Activated T-helper 1 cell treated with anti-CD3 and anti-CD28 coated beads, Interleukin-12 subunit alpha, Interleukin-12 subunit beta, Interleukin-2, Interleukin-4 antibody, amounts not matched to agents 30 ng/mL and 10 ng/mL and 1 ng/mL, durations not matched to agents 14 hours and 24 hours and 36 hours (primary cell): ENCODE measurements around the gene SENP7. TPM values are rescaled to one million over a fixed set of nuclear protein-coding genes. Genes with fewer than 3 reads are reported as not detected.
"Not testable (repeated sequence)": the region's sequence is repeated elsewhere in the genome, so short reads cannot be mapped to it uniquely, and the experiment has no call there.

Experiments
- DNase-seq: peaks from one replicate; pipeline ENCODE4 v3.0.0; 2021; ENCODE audit warnings: low spot score
- H3K27ac Mint-ChIP-seq: one replicate; pipeline ENCODE4 v1.8.0; 2021; ENCODE audit warnings: mild to moderate bottlenecking, mixed read lengths
- H3K27me3 Mint-ChIP-seq: one replicate; pipeline ENCODE4 v1.8.0; 2022; ENCODE audit warnings: mild to moderate bottlenecking, moderate library complexity, mixed read lengths; ENCODE audit not compliant: insufficient read depth
- H3K36me3 Mint-ChIP-seq: one replicate; pipeline ENCODE4 v1.8.0; 2021; ENCODE audit warnings: low read depth, mixed read lengths
- H3K4me1 Mint-ChIP-seq: one replicate; pipeline ENCODE4 v1.8.0; 2021; ENCODE audit warnings: low read depth, mixed read lengths
- H3K4me3 Mint-ChIP-seq: one replicate; pipeline ENCODE4 v1.8.0; 2021; ENCODE audit warnings: mild to moderate bottlenecking, moderate library complexity, mixed read lengths
- H3K9me3 Mint-ChIP-seq: one replicate; pipeline ENCODE4 v1.8.0; 2021; ENCODE audit warnings: mixed read lengths
- intact Hi-C: fragments of 100-400 bp; cut with micrococcal nuclease; formaldehyde crosslinking; loops from one replicate; pipeline ENCODE4 v1.15.1; 2024
- total RNA-seq: library from RNA; stranded (reverse); gene quantifications from 2 replicates; pipeline ENCODE4 v1.2.3, GENCODE V29; 2022

SENP7 gene
- total RNA-seq, 1 donor from 2014 or later: 9.1 TPM

- Mint-ChIP-seq H3K27ac (no peak overlapping the region), H3K27me3 (no peaks in the 10 kb centered on the region), H3K36me3 (peaks cover 18% of the 10 kb centered on the region), H3K4me1 (no peaks in the 10 kb centered on the region), H3K9me3 (no peaks in the 10 kb centered on the region), H3K4me3 (no peak overlapping the region)
- no peak for DNase-seq
- intact Hi-C loops: no loop called here
These were observed 183.9 kb downstream of the SENP7 start for GRCh38 chr3:101329016-101329673.

GRCh38 chr3:101325393-101326134, 187.4 kb downstream of the SENP7 start:
- Mint-ChIP-seq H3K27me3 (no peaks in the 10 kb centered on the region), H3K9me3 (no peaks in the 10 kb centered on the region), H3K4me1 (no peaks in the 10 kb centered on the region), H3K36me3 (peaks cover 25% of the 10 kb centered on the region), H3K4me3 (no peak overlapping the region), H3K27ac (no peak overlapping the region)
- intact Hi-C loops: no loop called here
- DNase-seq: no peak

DNA sequence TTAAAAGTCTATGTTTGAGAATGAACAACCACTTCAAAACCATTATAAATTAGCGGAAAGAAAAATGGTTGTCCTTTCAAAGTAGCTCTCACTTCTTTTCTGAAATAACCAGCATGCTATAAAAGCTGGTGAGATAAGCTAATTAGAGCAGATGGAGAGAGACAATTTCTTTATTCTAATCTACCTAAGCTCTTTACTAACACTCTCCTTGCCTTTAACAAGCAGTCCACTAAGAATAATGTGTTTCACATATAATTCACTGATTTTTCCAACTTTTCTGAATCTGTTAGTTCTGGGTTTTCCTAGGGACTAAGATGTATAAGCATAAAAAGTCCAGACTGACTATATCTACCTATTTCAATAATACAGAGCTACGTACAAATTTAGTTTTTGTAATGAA, 192.5 kb downstream of the SENP7 start, which contains the start of gene IMPG2:
IMPG2 (minus strand) TSS at position 101 of the 400 bp plus-strand sequence. CDS start 203 bp downstream, outside the sequence.
- no peak within 1 kb of the TSS for H3K27ac Mint-ChIP-seq
- H3K27me3 Mint-ChIP-seq: no peaks in the 10 kb centered on the region
- H3K4me3 Mint-ChIP-seq: no peak within 1 kb of the TSS
- DNase-seq: no peak
- peaks cover 7% of the 10 kb centered on the region for H3K36me3 Mint-ChIP-seq
- H3K4me1 Mint-ChIP-seq: no peaks in the 10 kb centered on the region
- H3K9me3 Mint-ChIP-seq: no peaks in the 10 kb centered on the region
- intact Hi-C loops: no loop called here

DNA sequence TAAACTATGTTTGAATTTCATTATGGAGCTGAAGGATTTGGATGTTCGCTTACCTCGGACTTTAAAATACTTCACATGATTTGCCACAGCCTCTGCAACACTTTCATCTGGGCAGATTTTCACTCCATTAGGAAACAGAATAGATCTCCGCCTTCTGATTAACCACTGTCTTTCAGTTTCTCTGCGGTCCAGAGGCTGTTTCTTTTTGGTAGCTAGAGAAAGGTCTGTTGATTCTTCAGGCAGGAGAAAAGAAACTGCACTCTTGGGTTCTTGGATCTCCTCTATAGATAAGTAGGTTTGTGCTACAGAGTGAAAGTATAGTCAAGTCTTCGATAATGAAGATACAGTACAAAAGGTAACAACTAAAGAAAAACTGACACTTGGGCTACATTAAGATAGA, 193.5 kb downstream of the SENP7 start:
- H3K4me3 Mint-ChIP-seq: no peak overlapping the region
- no peak overlapping the region for H3K27ac Mint-ChIP-seq
- DNase-seq: no peak
- H3K36me3 Mint-ChIP-seq: peaks cover 7% of the 10 kb centered on the region
- H3K4me1 Mint-ChIP-seq: no peaks in the 10 kb centered on the region
- no peaks in the 10 kb centered on the region for H3K9me3 Mint-ChIP-seq
- no peaks in the 10 kb centered on the region for H3K27me3 Mint-ChIP-seq
- intact Hi-C loops: no loop called here

GRCh38 chr3:101312545-101312944, 200.5 kb downstream of the SENP7 start:
- H3K9me3 Mint-ChIP-seq: peaks cover 28% of the 10 kb centered on the region
- H3K4me3 Mint-ChIP-seq: no peak overlapping the region
- no peak overlapping the region for H3K27ac Mint-ChIP-seq
- no peaks in the 10 kb centered on the region for H3K27me3 Mint-ChIP-seq
- H3K36me3 Mint-ChIP-seq: peaks cover 4% of the 10 kb centered on the region
- intact Hi-C loops: no loop called here
- DNase-seq: no peak
- no peaks in the 10 kb centered on the region for H3K4me1 Mint-ChIP-seq

GRCh38 chr3:101311676-101312075, 201.3 kb downstream of the SENP7 start:
- peaks cover 4% of the 10 kb centered on the region for H3K36me3 Mint-ChIP-seq
- no peak overlapping the region for H3K4me3 Mint-ChIP-seq
- H3K9me3 Mint-ChIP-seq: peaks cover 32% of the 10 kb centered on the region
- no peak for DNase-seq
- intact Hi-C loops: no loop called here
- no peak overlapping the region for H3K27ac Mint-ChIP-seq
- H3K27me3 Mint-ChIP-seq: no peaks in the 10 kb centered on the region
- H3K4me1 Mint-ChIP-seq: no peaks in the 10 kb centered on the region

GRCh38 chr3:101310978-101311375, 202.0 kb downstream of the SENP7 start:
- no peaks in the 10 kb centered on the region for H3K4me1 Mint-ChIP-seq
- H3K9me3 Mint-ChIP-seq: peaks cover 38% of the 10 kb centered on the region
- no peak for DNase-seq
- intact Hi-C loops: no loop called here
- H3K36me3 Mint-ChIP-seq: peaks cover 4% of the 10 kb centered on the region
- H3K4me3 Mint-ChIP-seq: no peak overlapping the region
- no peaks in the 10 kb centered on the region for H3K27me3 Mint-ChIP-seq
- H3K27ac Mint-ChIP-seq: no peak overlapping the region

- H3K4me1 Mint-ChIP-seq, H3K27ac Mint-ChIP-seq, DNase-seq, H3K27me3 Mint-ChIP-seq, H3K4me3 Mint-ChIP-seq, H3K36me3 Mint-ChIP-seq, intact Hi-C loops: not testable (repeated sequence)
- H3K9me3 Mint-ChIP-seq: peaks cover 41% of the 10 kb centered on the region
These were observed 204.8 kb downstream of the SENP7 start for GRCh38 chr3:101308147-101308772.

- H3K9me3 Mint-ChIP-seq: peaks cover 32% of the 10 kb centered on the region
- H3K4me3 Mint-ChIP-seq: no peak overlapping the region
- H3K27ac Mint-ChIP-seq: no peak overlapping the region
- no peaks in the 10 kb centered on the region for H3K4me1 Mint-ChIP-seq
- DNase-seq: no peak
- H3K27me3 Mint-ChIP-seq: no peaks in the 10 kb centered on the region
- intact Hi-C loops: no loop called here
- H3K36me3 Mint-ChIP-seq: peaks cover 9% of the 10 kb centered on the region
These were observed 209.2 kb downstream of the SENP7 start for GRCh38 chr3:101303836-101304235.

DNA sequence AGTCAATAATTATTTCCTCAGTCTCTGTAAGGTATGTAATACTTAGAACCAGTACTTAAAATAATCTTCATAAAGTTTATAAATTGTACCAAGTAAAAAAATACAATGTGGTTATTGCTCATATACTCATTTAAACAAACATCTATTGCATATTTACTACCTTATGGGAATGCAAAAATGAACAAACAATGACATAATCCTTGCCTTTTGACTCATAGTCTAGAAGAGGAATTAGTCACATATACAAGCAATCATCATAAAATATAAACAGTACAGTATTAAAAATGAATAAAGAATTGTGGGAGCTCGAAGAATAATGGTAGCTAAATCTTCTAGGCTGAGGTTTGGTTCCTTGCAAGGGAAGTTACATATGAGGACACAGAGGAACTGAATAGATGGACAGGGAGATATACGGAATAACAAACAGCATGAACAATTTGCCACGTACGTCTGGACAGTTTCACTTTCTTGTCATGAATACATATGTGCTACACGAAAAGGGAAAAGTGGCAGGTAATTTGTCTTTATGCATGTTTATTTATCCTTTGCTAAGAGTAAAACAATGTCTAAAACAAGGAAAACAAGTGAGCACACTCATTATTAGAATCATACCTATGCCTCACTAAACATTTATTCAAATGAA, 209.8 kb downstream of the SENP7 start:
- Mint-ChIP-seq H3K4me1 (no peaks in the 10 kb centered on the region), H3K36me3 (peaks cover 8% of the 10 kb centered on the region), H3K9me3 (peaks cover 29% of the 10 kb centered on the region), H3K4me3 (no peak overlapping the region), H3K27me3 (no peaks in the 10 kb centered on the region), H3K27ac (no peak overlapping the region)
- no peak for DNase-seq
- intact Hi-C loops: no loop called here

DNA sequence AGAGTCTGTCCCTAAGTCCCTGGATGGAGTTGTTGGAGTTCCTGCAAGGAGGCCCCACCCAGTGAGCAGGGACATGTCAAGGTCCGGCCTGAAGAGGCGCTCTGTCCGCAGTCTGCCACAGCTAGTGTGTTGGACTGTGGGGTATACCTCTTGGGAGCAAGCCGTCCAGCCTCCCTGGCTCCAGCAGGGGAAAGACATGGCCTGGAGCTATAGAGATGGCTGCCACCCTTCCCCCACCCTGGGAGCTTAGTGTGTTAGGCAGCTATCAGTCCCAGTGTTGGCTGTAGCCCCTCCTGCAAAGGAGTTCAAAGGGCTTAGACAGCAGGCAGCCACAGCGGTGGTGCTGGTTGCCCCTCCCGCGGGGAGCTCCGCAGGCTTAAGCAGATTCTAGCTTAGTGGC, 212.9 kb downstream of the SENP7 start:
- DNase-seq: no peak
- intact Hi-C loops: no loop called here
- Mint-ChIP-seq H3K4me3 (no peak overlapping the region), H3K27me3 (no peaks in the 10 kb centered on the region), H3K27ac (no peak overlapping the region), H3K9me3 (peaks cover 24% of the 10 kb centered on the region), H3K4me1 (no peaks in the 10 kb centered on the region), H3K36me3 (peaks cover 8% of the 10 kb centered on the region)

DNA sequence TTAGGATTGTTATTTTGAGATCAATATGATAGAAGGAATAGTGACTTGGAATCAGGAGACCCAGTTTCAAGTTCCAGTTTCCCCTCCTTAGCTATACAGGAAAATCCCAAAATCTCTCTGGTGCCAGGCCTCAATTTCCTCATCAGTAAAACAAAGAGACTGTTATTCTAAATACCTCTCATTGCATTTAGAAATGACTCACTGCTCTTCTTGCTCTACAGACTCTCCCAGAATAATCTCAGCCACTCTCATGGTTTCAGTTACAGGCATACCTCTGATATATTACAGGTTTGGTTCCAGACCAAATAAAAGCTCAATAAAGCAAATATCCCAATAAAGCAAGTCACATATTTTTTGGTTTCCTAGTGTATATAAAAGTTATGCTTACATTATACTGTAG, 221.0 kb downstream of the SENP7 start:
- no peak overlapping the region for H3K27ac Mint-ChIP-seq
- H3K36me3 Mint-ChIP-seq: no peaks in the 10 kb centered on the region
- intact Hi-C loops: no loop called here
- no peaks in the 10 kb centered on the region for H3K4me1 Mint-ChIP-seq
- H3K27me3 Mint-ChIP-seq: no peaks in the 10 kb centered on the region
- no peak for DNase-seq
- no peak overlapping the region for H3K4me3 Mint-ChIP-seq
- H3K9me3 Mint-ChIP-seq: peaks cover 18% of the 10 kb centered on the region

DNA sequence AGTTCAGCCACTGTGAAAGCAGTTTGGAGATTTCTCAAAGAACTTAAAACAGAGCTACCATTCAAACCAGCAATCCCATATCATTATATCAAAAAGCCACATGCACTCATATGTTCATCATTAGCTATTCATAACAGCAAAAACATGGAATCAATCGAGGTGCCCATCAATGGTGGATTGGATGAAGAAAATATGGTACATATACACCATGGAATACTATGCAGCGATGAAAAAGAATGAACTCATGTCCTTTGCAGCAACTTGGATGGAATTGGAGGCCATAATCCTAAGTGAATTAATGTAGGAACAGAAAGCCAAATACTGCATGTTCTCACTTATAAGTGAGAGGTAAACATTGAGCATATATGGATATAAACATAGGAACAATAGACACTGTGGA, 224.7 kb downstream of the SENP7 start:
- Mint-ChIP-seq H3K27ac (no peak overlapping the region), H3K9me3 (peaks cover 4% of the 10 kb centered on the region), H3K27me3 (no peaks in the 10 kb centered on the region), H3K36me3 (peaks cover 3% of the 10 kb centered on the region), H3K4me1 (no peaks in the 10 kb centered on the region), H3K4me3 (no peak overlapping the region)
- intact Hi-C loops: no loop called here
- DNase-seq: no peak
